Ascending aorta (tissue), 2 donors: ENCODE data around the gene TTLL11. TPM values are rescaled to one million over a fixed set of nuclear protein-coding genes. Genes with fewer than 3 reads are reported as not detected.

Source experiments
- DNase-seq, 2 donors: peaks; one replicate each; pipeline ENCODE4 v3.0.0-alpha.2; 2019; ENCODE audit warnings: low spot score in 2 of 2
- H3K27ac ChIP-seq, 2 donors: fragments of 200-600 bp; sonication (generic); one replicate each; pipeline ENCODE4 v1.5.1; 2016 to 2017; ENCODE audit warnings: mild to moderate bottlenecking in 1 of 2
- H3K27me3 ChIP-seq: fragments of 200-600 bp; sonication (generic); one replicate; pipeline ENCODE4 v1.5.1; 2017
- H3K36me3 ChIP-seq, 2 donors: fragments of 200-600 bp; sonication (generic); one replicate each; pipeline ENCODE4 v1.5.1; 2016
- H3K4me1 ChIP-seq, 2 donors: fragments of 200-600 bp; sonication (generic); one replicate each; pipeline ENCODE4 v1.5.1; 2016 to 2017; ENCODE audit warnings: mild to moderate bottlenecking in 1 of 2
- H3K4me3 ChIP-seq, 2 donors: fragments of 200-600 bp; sonication (generic); one replicate each; pipeline ENCODE4 v1.5.1; 2016 to 2017; ENCODE audit warnings: mild to moderate bottlenecking in 1 of 2
- H3K9me3 ChIP-seq, 2 donors: fragments of 200-600 bp; sonication (generic); one replicate each; pipeline ENCODE4 v1.5.1; 2016
- intact Hi-C: fragments of 100-400 bp; cut with DNase I; formaldehyde crosslinking; loops from one replicate; pipeline ENCODE4 v1.15.1; 2023
- total RNA-seq: library from RNA; depleted of rRNA; stranded (reverse); fragments of >200 nt; gene quantifications from one replicate; pipeline ENCODE4 v1.1.0, GENCODE V29; 2016
- TF ChIP-seq, protein P1 (sequence below), 3 experiments: fragments of 200-600 bp in 2 of 3; fragments of 450-650 bp in 1 of 3; sonication (generic) in 2 of 3; IDR thresholded peaks; one replicate each; pipeline ENCODE4 v1.5.1; 2016 to 2019; ENCODE audit warnings: antibody characterized with exemption in 3 of 3, mild to moderate bottlenecking in 1 of 3, moderate library complexity in 1 of 3

Gene TTLL11
- total RNA-seq, 1 donor from 2014 or later, result 18.5 TPM

DNA sequence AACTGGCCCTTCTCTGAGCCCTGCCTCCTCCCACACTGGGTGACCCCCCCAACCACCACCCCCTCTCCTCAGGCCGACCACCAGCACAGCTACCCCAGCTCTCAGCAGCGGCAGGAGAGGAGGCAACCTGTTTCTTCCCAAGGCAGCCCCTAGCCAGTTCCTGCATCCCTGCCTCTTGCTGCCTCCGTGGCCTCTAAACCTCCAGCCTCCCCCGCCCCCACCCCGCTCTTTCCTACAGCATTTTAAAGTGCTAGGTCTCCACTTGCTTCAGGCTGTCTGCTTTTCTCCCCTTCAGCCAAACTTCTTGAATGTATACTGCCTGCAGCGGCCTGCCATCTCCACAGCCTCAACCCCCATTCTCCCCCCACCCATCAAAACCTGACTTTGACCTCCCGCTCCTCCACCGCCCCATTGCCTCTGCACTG, 306.1 kb downstream of the TTLL11 start:
- Histone ChIP-seq H3K4me3 (no peak overlapping the region), H3K4me1 (no peaks in the 10 kb centered on the region), H3K27me3 (no peaks in the 10 kb centered on the region), H3K27ac (no peak overlapping the region), H3K36me3 (peaks cover 23 to 35% of the 10 kb centered on the region in 2 donors), H3K9me3 (no peaks in the 10 kb centered on the region)
- intact Hi-C loops, result no loop called here
- DNase-seq, result no peak
- TF ChIP-seq, protein P1, sequence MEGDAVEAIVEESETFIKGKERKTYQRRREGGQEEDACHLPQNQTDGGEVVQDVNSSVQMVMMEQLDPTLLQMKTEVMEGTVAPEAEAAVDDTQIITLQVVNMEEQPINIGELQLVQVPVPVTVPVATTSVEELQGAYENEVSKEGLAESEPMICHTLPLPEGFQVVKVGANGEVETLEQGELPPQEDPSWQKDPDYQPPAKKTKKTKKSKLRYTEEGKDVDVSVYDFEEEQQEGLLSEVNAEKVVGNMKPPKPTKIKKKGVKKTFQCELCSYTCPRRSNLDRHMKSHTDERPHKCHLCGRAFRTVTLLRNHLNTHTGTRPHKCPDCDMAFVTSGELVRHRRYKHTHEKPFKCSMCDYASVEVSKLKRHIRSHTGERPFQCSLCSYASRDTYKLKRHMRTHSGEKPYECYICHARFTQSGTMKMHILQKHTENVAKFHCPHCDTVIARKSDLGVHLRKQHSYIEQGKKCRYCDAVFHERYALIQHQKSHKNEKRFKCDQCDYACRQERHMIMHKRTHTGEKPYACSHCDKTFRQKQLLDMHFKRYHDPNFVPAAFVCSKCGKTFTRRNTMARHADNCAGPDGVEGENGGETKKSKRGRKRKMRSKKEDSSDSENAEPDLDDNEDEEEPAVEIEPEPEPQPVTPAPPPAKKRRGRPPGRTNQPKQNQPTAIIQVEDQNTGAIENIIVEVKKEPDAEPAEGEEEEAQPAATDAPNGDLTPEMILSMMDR (IDR thresholded peaks at IDR 0.05), result no peak

DNA sequence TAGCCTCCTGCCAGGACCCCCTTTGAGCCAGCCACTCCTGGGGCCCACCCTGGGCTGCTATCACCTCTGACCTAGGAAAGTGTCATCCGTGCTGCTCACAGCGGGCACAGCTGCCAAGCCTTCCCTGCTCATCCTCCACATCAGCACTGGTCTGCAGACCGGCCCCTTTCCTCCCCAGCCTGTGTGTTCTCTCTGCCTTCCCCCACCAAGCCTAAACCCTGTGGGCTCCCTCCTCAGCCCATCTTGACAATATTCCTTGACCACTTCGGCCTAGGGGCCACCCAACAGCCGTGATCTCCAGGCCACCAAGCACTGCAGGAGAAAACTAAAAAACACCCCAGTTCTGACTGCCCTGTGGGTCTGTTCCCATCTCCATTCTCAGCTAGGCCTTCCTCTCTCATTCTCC, 306.6 kb downstream of the TTLL11 start:
- H3K9me3 ChIP-seq, result no peaks in the 10 kb centered on the region
- H3K27me3 ChIP-seq, result no peaks in the 10 kb centered on the region
- H3K4me3 ChIP-seq, result no peak overlapping the region
- no peak for DNase-seq
- no peaks in the 10 kb centered on the region for H3K4me1 ChIP-seq
- TF ChIP-seq, protein P1 (IDR thresholded peaks at IDR 0.05), result no peak
- H3K27ac ChIP-seq, result no peak overlapping the region
- intact Hi-C loops, result no loop called here
- H3K36me3 ChIP-seq, result peaks cover 28 to 39% of the 10 kb centered on the region in 2 donors

DNA sequence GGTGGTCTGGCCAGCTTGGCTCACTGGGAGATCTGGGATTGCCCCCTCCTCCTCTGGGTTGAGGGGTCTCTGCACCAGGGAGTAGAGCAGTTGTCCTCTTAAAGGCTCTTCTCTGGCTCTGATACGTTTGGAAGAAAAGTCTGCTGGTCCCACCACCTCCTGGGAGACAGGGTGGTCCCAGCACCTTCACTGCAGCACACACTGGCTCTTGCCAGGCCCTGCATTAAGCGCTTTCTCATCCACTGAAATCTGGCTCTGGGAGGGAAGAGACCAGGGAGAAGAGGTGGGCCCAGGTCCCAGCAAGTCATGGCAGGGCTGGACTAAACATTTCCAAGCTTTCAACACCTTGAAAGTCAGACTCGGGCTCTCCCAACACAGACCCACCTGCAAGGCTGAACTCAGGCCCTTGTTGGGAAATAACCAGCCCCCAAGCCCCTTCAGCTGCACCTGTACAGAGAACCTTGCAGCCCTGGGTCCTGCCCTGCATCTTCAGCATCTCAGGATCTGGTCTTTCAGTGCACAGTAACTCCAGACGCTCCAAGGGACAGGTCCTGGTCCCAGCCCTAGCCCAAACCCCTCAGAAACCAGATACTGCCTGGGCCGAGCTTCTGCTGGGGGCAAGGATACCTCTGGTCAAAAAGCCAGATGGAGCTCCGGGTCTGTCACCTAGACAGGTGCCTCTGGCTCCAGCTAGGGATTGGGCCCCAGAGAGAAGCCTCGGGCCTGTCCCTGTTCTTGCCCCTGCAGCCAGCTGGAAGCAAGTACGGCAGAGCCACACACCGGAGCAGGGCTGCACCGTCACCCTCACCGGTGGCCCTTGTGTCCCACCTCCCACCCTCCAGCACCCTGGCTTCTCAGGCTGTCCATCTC, 307.2 kb downstream of the TTLL11 start:
- Histone ChIP-seq H3K4me3 (no peak overlapping the region), H3K4me1 (no peaks in the 10 kb centered on the region), H3K36me3 (peaks cover 34 to 46% of the 10 kb centered on the region in 2 donors), H3K27me3 (no peaks in the 10 kb centered on the region), H3K9me3 (no peaks in the 10 kb centered on the region), H3K27ac (no peak overlapping the region)
- no peak for DNase-seq
- intact Hi-C loops, result no loop called here
- TF ChIP-seq, protein P1 (IDR thresholded peaks at IDR 0.05), result no peak

DNA sequence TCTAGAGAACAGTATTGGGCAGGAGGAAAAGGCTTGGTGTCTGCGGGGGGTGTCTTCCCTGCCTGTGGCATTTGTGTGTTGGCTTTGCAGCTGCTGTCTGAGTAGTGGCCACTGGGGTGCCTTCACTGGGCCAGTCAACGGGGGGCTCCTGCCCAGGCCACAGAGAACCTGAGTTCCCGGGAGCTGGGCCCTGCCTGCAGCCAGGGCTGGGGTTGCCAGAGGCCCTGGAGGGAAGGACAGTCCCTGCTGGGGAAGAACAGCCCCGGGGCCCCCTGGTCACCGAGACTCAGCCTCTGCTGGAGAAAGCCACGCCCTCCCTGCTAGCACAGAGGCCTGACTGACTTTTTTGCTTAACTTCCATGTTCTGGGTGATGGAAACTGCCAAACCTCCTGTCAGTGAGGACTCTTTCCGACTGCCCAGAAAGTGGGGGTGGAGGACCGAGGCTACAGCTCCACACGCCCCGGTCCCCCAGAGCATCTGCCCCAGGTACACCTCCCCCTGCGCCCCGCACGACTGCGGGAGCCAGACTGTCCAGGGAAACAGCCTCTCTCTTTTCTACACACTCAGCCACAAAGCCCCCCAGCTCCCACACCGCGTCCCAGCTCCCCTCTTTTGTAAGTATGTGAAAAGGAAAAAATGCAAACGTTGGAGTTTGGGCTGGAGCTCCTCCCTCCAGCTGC, 308.2 kb downstream of the TTLL11 start:
- TF ChIP-seq, protein P1 (IDR thresholded peaks at IDR 0.05), result no peak
- intact Hi-C loops, result no loop called here
- H3K4me1 ChIP-seq, result no peaks in the 10 kb centered on the region
- peaks cover 41 to 54% of the 10 kb centered on the region in 2 donors for H3K36me3 ChIP-seq
- DNase-seq, result no peak
- no peaks in the 10 kb centered on the region for H3K9me3 ChIP-seq
- no peaks in the 10 kb centered on the region for H3K27me3 ChIP-seq
- H3K27ac ChIP-seq, result no peak overlapping the region
- H3K4me3 ChIP-seq, result no peak overlapping the region

DNA sequence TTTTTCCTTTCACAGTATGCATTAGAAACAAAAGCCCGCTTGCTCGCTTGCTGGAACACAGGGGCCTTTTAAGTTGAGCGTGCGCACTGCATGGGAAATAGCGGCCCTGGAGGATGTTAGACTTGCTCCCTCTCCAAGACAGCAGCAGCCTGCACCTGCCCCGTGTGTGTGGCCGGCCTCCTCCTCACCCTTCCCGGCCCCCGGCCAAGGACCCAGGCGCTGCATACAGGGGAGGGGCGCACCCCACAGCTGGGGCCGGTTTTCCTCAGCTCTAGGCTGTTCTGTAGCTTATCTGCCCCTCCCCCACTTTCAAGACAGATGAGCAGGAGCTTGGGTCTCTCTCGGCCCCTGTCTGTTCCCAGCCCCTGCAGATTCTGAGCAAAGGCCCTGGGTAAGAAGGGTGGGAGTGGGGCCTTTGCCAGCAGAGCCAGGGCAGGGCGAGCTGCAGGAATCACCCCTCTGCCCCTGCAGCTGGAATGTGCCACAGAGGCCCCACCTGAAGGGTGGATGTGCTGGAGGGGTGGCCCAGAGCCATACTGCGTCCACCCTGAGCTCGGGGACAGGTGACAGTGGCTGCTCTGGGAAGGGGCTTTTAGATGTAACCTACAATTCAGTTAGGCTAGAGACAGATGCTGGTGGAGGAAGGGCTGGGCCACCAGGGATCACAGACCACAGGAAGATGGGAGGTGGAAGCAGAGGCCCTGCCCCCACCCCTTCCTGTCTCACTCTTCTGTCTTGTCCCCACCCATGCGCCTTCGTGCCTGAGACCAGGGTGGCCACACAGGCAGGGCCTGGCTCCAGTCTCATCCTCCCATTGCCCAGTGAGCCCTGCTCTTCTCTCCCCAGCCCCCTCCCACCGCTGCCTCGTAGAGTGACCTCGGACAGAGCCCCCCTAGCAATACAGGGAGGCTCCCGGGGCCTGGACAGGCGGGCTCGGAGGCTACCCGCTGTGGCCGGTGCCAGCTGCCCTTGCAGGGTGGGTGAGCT, 309.3 kb downstream of the TTLL11 start:
- TF ChIP-seq, protein P1 (IDR thresholded peaks at IDR 0.05), result no peak
- H3K36me3 ChIP-seq, result peaks cover 45 to 54% of the 10 kb centered on the region in 2 donors
- no peak for DNase-seq
- no peaks in the 10 kb centered on the region for H3K9me3 ChIP-seq
- no peak overlapping the region for H3K4me3 ChIP-seq
- no peak overlapping the region for H3K27ac ChIP-seq
- H3K27me3 ChIP-seq, result no peaks in the 10 kb centered on the region
- H3K4me1 ChIP-seq, result no peaks in the 10 kb centered on the region
- intact Hi-C loops, result no loop called here
